PFSK-1 (cell line): ENCODE measurements around the gene DOHH.

Experiments
- POLR2AphosphoS5 ChIP-seq: IDR thresholded peaks from 2 replicates; pipeline ENCODE4 v1.6.1; 2012; ENCODE audit warnings: low read depth, mild to moderate bottlenecking, control low read depth, low read length, moderate library complexity
- REST ChIP-seq, 2 experiments: IDR thresholded peaks; 2 replicates each; pipeline versions ENCODE4 v1.6.1 to v1.8.0; 2011 to 2012; ENCODE audit warnings: low read depth in 2 of 2, low read length in 2 of 2, control low read depth in 1 of 2, inconsistent platforms in 1 of 2, mild to moderate bottlenecking in 1 of 2, moderate library complexity in 1 of 2; ENCODE audit not compliant: insufficient read depth in 1 of 2
- SIN3A ChIP-seq: IDR thresholded peaks from 2 replicates; pipeline ENCODE4 v1.6.1; 2012; ENCODE audit warnings: mild to moderate bottlenecking, low read length, moderate library complexity, borderline replicate concordance; ENCODE audit not compliant: insufficient read depth
- TAF1 ChIP-seq: IDR thresholded peaks from 2 replicates; pipeline ENCODE4 v1.6.1; 2012; ENCODE audit warnings: low read length, control low read depth, borderline replicate concordance; ENCODE audit not compliant: insufficient read depth

GRCh38 chr19:3441089-3441985 is 59.1 kb downstream of the DOHH start:
- TF ChIP-seq REST (IDR thresholded peaks at IDR 0.05; ENCODE audit: insufficient read depth in 1 of 2, low read depth in 2 of 2, low read length in 2 of 2) = no peak
- no peak for TF ChIP-seq POLR2AphosphoS5
- no peak for TF ChIP-seq TAF1
- no peak for TF ChIP-seq SIN3A
